GM12801 (cell line): ENCODE data around the gene CNTNAP1.

Experiments
- TF ChIP-seq, protein P1 (sequence below): IDR thresholded peaks from one replicate; pipeline ENCODE4 v1.5.1; 2011; ENCODE audit warnings: control low read depth; ENCODE audit not compliant: insufficient read length; ENCODE audit errors: extremely low read depth

The CNTNAP1 gene

GRCh38 chr17:42681976-42682721 lies at the start of gene CNTNAP1:
Gene CNTNAP1 (plus strand): TSS chr17:42682531. CDS start chr17:42682830, 299 bp downstream.
- TF ChIP-seq, protein P1, sequence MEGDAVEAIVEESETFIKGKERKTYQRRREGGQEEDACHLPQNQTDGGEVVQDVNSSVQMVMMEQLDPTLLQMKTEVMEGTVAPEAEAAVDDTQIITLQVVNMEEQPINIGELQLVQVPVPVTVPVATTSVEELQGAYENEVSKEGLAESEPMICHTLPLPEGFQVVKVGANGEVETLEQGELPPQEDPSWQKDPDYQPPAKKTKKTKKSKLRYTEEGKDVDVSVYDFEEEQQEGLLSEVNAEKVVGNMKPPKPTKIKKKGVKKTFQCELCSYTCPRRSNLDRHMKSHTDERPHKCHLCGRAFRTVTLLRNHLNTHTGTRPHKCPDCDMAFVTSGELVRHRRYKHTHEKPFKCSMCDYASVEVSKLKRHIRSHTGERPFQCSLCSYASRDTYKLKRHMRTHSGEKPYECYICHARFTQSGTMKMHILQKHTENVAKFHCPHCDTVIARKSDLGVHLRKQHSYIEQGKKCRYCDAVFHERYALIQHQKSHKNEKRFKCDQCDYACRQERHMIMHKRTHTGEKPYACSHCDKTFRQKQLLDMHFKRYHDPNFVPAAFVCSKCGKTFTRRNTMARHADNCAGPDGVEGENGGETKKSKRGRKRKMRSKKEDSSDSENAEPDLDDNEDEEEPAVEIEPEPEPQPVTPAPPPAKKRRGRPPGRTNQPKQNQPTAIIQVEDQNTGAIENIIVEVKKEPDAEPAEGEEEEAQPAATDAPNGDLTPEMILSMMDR = no peak

GRCh38 chr17:42632949-42633444 lies 49.3 kb upstream of the CNTNAP1 start:
- TF ChIP-seq, protein P1 = no peak

- TF ChIP-seq, protein P1 = no peak
Observed at GRCh38 chr17:42639525-42640113, 42.7 kb upstream of the CNTNAP1 start.

- TF ChIP-seq, protein P1 = no peak
Observed at GRCh38 chr17:42640121-42640520, 42.2 kb upstream of the CNTNAP1 start.

- TF ChIP-seq, protein P1 = no peak
Observed at GRCh38 chr17:42642336-42642735, 40.0 kb upstream of the CNTNAP1 start.

DNA sequence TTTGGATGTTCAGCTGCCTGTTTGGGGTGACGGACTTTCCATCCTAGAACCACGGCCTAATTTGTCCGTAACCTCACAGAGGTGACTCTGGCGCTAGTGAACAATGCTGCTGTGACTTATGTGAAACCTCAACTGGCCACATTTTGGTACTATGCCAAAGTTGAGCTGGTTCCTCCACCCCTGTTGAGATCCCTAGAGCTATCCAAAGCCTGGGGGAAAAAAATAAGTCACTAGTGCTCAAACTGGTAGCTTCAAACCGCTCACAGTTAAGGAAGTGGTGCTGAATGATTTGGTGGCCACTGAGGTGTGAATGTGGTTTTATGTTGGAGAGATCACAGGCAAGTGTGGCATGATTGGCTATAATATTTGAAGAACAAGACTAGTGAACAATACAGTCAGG lies 34.6 kb upstream of the CNTNAP1 start:
- TF ChIP-seq, protein P1 = no peak

DNA sequence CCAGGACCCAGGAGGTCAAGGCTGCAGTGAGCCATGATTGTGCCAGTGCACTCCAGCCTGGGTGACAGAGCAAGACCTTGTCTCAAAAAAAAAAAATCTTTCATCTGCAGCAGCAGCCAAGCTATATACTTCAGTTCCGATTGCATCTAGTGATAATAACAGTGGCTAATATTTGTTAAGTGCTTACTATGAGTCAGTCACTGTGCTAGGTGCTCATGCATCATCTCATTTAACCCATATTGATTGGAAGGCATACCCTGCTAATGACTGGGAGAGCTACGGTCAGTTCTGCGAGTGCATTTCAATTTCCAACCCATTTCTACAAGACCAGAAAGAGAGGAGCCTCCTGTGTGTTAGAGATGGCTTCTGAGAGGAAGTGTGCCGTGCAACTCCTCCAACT lies 30.9 kb upstream of the CNTNAP1 start:
- TF ChIP-seq, protein P1 = no peak
